Measurements from ENCODE around the gene SLC9A8. TPM values are rescaled to one million over a fixed set of nuclear protein-coding genes. Genes with fewer than 3 reads are reported as not detected.

The SLC9A8 gene, protein sequence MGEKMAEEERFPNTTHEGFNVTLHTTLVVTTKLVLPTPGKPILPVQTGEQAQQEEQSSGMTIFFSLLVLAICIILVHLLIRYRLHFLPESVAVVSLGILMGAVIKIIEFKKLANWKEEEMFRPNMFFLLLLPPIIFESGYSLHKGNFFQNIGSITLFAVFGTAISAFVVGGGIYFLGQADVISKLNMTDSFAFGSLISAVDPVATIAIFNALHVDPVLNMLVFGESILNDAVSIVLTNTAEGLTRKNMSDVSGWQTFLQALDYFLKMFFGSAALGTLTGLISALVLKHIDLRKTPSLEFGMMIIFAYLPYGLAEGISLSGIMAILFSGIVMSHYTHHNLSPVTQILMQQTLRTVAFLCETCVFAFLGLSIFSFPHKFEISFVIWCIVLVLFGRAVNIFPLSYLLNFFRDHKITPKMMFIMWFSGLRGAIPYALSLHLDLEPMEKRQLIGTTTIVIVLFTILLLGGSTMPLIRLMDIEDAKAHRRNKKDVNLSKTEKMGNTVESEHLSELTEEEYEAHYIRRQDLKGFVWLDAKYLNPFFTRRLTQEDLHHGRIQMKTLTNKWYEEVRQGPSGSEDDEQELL
- 4.1 and 9.5 TPM in 2 replicates for total RNA-seq (ENCODE audit: low replicate concordance)

DNA sequence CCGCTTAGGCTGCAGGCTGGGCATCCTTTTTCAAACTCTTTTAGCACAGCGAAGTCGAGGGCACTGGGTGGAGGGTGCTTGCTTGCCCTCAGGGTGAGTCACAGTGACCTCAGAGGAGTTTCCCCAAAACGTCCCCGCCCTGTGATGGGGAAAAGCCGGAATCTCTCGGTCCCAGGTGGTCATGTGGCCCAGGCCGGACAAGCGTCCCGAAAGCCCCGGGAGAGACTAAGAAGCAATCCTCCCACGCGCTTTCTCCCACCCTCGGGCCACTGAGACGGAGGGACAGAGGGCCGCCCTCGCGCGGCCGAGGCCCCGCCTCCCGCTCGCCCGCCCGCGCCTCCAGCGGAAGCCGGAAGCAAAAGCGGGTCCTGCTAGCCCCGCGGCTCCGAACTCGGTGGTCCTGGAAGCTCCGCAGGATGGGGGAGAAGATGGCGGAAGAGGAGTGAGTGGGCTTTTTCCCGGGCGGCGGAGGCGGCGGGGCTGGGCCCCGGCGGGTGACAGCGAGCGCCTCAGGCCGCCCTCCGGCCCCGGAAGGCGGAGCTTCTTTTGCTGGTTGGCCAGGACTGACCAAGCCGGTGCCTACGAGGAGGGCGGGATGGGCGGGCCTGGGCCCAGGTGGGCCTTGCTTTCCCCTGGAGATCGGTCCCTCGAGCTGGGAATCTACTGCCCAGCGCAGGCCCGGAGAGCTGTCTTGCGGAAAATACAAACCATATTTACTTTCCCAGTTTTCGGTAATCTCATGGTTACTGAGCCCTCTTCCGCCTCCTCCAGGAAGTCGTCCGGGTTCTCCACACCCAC lies at the start of gene SLC9A8:
TSS of gene SLC9A8 (plus strand) at position 322 of the 798 bp plus-strand sequence. CDS start at position 417, 95 bp downstream.

GRCh38 chr20:49915380-49916145 lies 102.9 kb downstream of the SLC9A8 start, which contains the start of gene SPATA2:
Gene SPATA2, minus strand, starts transcription at chr20:49915529. Its CDS starts 7,039 bp downstream, at chr20:49908490.

DNA sequence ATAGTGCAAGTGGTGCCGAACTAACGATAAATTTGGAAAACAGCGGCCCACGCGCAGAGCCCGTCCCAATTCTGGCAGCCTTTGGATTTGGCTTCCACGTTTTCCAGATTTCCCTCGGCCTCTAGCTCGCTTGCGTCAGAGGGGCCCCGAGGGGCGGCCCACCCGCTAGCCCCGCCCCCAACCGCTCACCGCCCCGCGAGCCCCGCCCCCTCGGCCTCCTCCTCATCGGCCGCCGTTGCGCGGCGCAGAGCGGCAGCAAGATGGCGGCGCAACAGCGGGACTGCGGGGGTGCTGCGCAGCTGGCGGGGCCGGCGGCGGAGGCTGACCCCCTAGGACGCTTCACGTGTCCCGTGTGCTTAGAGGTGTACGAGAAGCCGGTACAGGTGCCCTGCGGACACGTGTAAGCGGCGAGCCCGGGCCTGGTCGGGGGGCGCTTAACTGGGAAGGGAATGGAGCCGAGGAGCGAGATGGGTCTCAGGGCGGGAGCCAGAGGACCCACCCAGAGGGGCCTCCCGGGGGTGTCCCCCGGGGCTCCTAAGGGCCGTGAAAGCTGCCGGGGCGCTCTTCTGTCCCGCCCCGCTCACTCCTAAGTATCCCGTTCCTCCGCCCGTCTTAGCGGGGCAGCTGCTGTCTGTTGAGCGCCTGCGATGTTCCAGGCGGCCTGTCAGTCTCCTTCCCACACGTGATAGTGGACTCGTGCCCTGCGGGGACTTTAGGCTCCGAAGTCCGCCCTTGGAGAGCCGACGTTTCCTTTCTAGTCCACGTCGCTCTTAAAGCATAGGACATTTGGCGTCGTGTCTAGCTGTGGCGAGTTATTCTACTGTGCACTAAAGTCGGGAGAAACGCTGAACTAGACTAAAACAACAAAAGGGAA lies 123.8 kb downstream of the SLC9A8 start, which contains the start of gene RNF114:
TSS of gene RNF114 (plus strand) at position 245 of the 874 bp plus-strand sequence. CDS start at position 261, 16 bp downstream.

Other genes starting within 250 kb of the SLC9A8 start
- gene PTGIS, start 244.7 kb upstream of the SLC9A8 start, total RNA-seq (ENCODE audit: low replicate concordance): 157 and 209 TPM in 2 replicates
- 12.3 and 20.4 TPM in 2 replicates for gene B4GALT5, start 99.0 kb upstream of the SLC9A8 start, total RNA-seq (ENCODE audit: low replicate concordance)
- gene SPATA2, start 102.7 kb downstream of the SLC9A8 start, total RNA-seq (ENCODE audit: low replicate concordance): 0.59 and 0.98 TPM in 2 replicates
- 40.3 and 76.1 TPM in 2 replicates for gene RNF114, start 123.6 kb downstream of the SLC9A8 start, total RNA-seq (ENCODE audit: low replicate concordance)
- 0.23 and 2.9 TPM in 2 replicates for gene SNAI1, start 170.2 kb downstream of the SLC9A8 start, total RNA-seq (ENCODE audit: low replicate concordance)

Measured in smooth muscle cell of the coronary artery (primary cell).